OCI-LY3 (cell line): ENCODE results near the gene NIP7.

ENCODE experiments used
- H2AFZ ChIP-seq: fragments of 200-600, 300-600 bp; shearing (Covaris generic); 2 replicates; pipeline ENCODE4 v1.6.0; 2014; ENCODE audit warnings: antibody characterized with exemption, low read depth, low read length
- H3K27ac ChIP-seq: fragments of 200-600, 300-600 bp; sonication (generic); 2 replicates; pipeline ENCODE4 v1.5.1; 2014; ENCODE audit warnings: mild to moderate bottlenecking, low read length, moderate library complexity, mixed read lengths
- H3K27me3 ChIP-seq: fragments of 200-600, 300-600 bp; sonication (generic); 2 replicates; pipeline ENCODE4 v1.6.1; 2014; ENCODE audit warnings: low read depth, low read length, mixed read lengths
- H3K36me3 ChIP-seq: fragments of 200-600, 300-600 bp; sonication (generic); replicated peaks from 2 replicates; pipeline ENCODE3; 2014; ENCODE audit warnings: low read depth, low read length, mixed read lengths
- H3K4me1 ChIP-seq: fragments of 300-600, 200-600 bp; sonication (generic); 2 replicates; pipeline ENCODE4 v1.6.1; 2014; ENCODE audit warnings: low read length, mixed read lengths
- H3K4me2 ChIP-seq: fragments of 200-600, 300-600 bp; sonication (generic); 2 replicates; pipeline ENCODE4 v1.6.1; 2014; ENCODE audit warnings: low read length, mixed read lengths
- H3K4me3 ChIP-seq: fragments of 300-600, 200-600 bp; sonication (generic); 2 replicates; pipeline ENCODE4 v1.5.1; 2014; ENCODE audit warnings: antibody characterized with exemption, mild to moderate bottlenecking, low read length, moderate library complexity
- H3K79me2 ChIP-seq: fragments of 300-600, 200-600 bp; shearing (Covaris generic); 2 replicates; pipeline ENCODE4 v1.6.1; 2014; ENCODE audit warnings: mild to moderate bottlenecking, low read length, mixed read lengths
- H3K9ac ChIP-seq: fragments of 300-600, 200-600 bp; shearing (Covaris generic); 2 replicates; pipeline ENCODE4 v1.6.0; 2014; ENCODE audit warnings: mild to moderate bottlenecking, low read length, moderate library complexity
- H3K9me3 ChIP-seq: fragments of 200-600, 300-600 bp; shearing (Covaris generic); 2 replicates; pipeline ENCODE4 v1.6.1; 2014; ENCODE audit warnings: low read length, mixed read lengths; ENCODE audit not compliant: insufficient read depth
- H4K20me1 ChIP-seq: fragments of 200-600, 300-600 bp; sonication (generic); 2 replicates; pipeline ENCODE4 v1.6.1; 2016; ENCODE audit warnings: low read length, mixed read lengths; ENCODE audit not compliant: insufficient read depth
- CTCF ChIP-seq: fragments of 200-600, 300-600 bp; sonication (generic); IDR thresholded peaks from 2 replicates; pipeline ENCODE4 v1.5.1; 2014; ENCODE audit warnings: antibody characterized with exemption, low read length, low read depth
- EZH2phosphoT487 ChIP-seq: fragments of 200-600 bp; shearing (Covaris generic); IDR thresholded peaks from 2 replicates; pipeline ENCODE4 v1.6.1; 2018; ENCODE audit warnings: antibody characterized with exemption, mixed run types, low read depth

NIP7 gene

GRCh38 chr16:69298261-69298660 is 41.3 kb upstream of the NIP7 start:
- Histone ChIP-seq H3K79me2 (no peaks in the 10 kb centered on the region), H3K4me3 (no peak overlapping the region), H3K9ac (no peak overlapping the region), H3K4me2 (no peak overlapping the region), H3K9me3 (no peaks in the 10 kb centered on the region), H2AFZ (no peak overlapping the region), H4K20me1 (no peaks in the 10 kb centered on the region), H3K4me1 (no peaks in the 10 kb centered on the region), H3K27ac (no peak overlapping the region), H3K27me3 (no peaks in the 10 kb centered on the region), H3K36me3 (peaks cover 5% of the 10 kb centered on the region)
- TF ChIP-seq EZH2phosphoT487: no peak
- no peak for TF ChIP-seq CTCF

GRCh38 chr16:69301187-69301586 is 38.4 kb upstream of the NIP7 start:
- no peaks in the 10 kb centered on the region for H3K9me3 ChIP-seq
- no peaks in the 10 kb centered on the region for H3K79me2 ChIP-seq
- no peak overlapping the region for H3K9ac ChIP-seq
- H3K4me3 ChIP-seq: no peak overlapping the region
- no peak overlapping the region for H3K4me2 ChIP-seq
- H3K36me3 ChIP-seq: peaks cover 5% of the 10 kb centered on the region
- H3K4me1 ChIP-seq: no peaks in the 10 kb centered on the region
- H3K27ac ChIP-seq: no peak overlapping the region
- TF ChIP-seq EZH2phosphoT487: no peak
- TF ChIP-seq CTCF: no peak
- H3K27me3 ChIP-seq: no peaks in the 10 kb centered on the region
- H4K20me1 ChIP-seq: no peaks in the 10 kb centered on the region
- H2AFZ ChIP-seq: no peak overlapping the region

GRCh38 chr16:69301861-69302260 is 37.7 kb upstream of the NIP7 start:
- Histone ChIP-seq H3K4me1 (no peaks in the 10 kb centered on the region), H3K4me3 (no peak overlapping the region), H2AFZ (no peak overlapping the region), H3K27me3 (no peaks in the 10 kb centered on the region), H3K79me2 (no peaks in the 10 kb centered on the region), H3K9ac (no peak overlapping the region), H4K20me1 (no peaks in the 10 kb centered on the region), H3K36me3 (peaks cover 5% of the 10 kb centered on the region), H3K4me2 (no peak overlapping the region), H3K27ac (no peak overlapping the region), H3K9me3 (no peaks in the 10 kb centered on the region)
- TF ChIP-seq CTCF (no peak), EZH2phosphoT487 (no peak)

- no peaks in the 10 kb centered on the region for H4K20me1 ChIP-seq
- no peaks in the 10 kb centered on the region for H3K79me2 ChIP-seq
- H3K4me1 ChIP-seq: no peaks in the 10 kb centered on the region
- H3K4me2 ChIP-seq: no peak overlapping the region
- H3K9ac ChIP-seq: no peak overlapping the region
- H3K4me3 ChIP-seq: no peak overlapping the region
- no peak overlapping the region for H2AFZ ChIP-seq
- TF ChIP-seq EZH2phosphoT487 (no peak), CTCF (no peak)
- H3K36me3 ChIP-seq: peaks cover 5% of the 10 kb centered on the region
- H3K27ac ChIP-seq: no peak overlapping the region
- H3K27me3 ChIP-seq: no peaks in the 10 kb centered on the region
- H3K9me3 ChIP-seq: no peaks in the 10 kb centered on the region
Measured at GRCh38 chr16:69302301-69302700, 37.3 kb upstream of the NIP7 start.
